Measurements from ENCODE around the gene PDE4D. TPM values are rescaled to one million over a fixed set of nuclear protein-coding genes. Genes with fewer than 3 reads are reported as not detected.

PDE4D gene
- total and polyA plus RNA-seq, 2 donors (not counting 1 experiment from before 2014, with no cell fraction given): 14.9 to 171 TPM

DNA sequence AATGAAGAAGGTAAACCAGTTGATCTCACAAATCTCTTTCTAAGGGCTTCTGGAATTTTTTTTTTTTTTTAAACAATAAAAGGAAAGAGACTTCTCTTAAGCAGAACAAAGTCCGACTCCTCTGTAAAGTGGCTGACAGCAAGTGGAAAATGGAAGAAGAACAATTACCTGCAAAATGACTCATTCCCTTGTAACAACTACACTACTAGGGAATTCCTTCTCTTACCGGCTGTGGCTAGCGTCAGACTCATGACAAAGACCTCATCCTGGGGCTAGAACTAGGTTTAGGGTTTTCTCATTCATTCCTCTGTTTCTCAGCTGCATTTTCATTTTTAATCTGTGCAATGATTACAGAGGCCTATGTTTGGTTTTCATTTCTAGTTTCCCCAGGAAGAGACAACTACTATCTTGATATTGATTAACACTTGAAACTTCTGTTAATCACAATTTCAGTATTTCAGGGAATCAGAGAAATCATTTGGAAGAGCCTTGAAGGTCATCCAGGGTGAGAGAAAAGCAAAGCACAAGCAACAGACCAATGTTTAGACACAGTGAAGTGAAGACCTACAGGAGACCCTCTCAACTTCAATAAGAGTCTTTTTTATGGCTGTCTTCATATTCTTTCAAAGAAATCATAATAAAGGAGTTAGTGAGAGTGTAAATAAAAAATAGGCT is 872.8 kb downstream of the PDE4D start:
- Histone ChIP-seq H4K20me1 (ENCODE audit: control insufficient read depth, insufficient read depth, low read length, poor library complexity, severe bottlenecking) (no peaks in the 10 kb centered on the region), H3K27me3 (replicated peaks in 1 of 4; ENCODE audit: control extremely low read depth in 1 of 4, control insufficient read depth in 3 of 4, insufficient read depth in 4 of 4, low read length in 3 of 4) (no peaks in the 10 kb centered on the region), H3K36me3 (replicated peaks in 1 of 2; ENCODE audit: control extremely low read depth in 1 of 2, control insufficient read depth in 1 of 2, extremely low read depth in 1 of 2, insufficient read depth in 2 of 2, low read length in 1 of 2) (no peaks in the 10 kb centered on the region), H3K4me2 (replicated peaks; ENCODE audit: low read depth, low read length, poor library complexity, severe bottlenecking) (no peak overlapping the region), H2AFZ (ENCODE audit: insufficient read depth, low read depth, low read length, poor library complexity, severe bottlenecking) (no peak overlapping the region), H3K27ac (ENCODE audit: low read length in 2 of 2) (no peak overlapping the region), H3K79me2 (ENCODE audit: control insufficient read depth, insufficient read depth, low read length) (no peaks in the 10 kb centered on the region), H3K4me3 (ENCODE audit: control extremely low read depth in 1 of 5, extremely low read depth in 1 of 5, insufficient read depth in 1 of 5, low read depth in 2 of 5, low read length in 4 of 5) (no peak overlapping the region), H3K4me1 (ENCODE audit: control insufficient read depth in 2 of 2, insufficient read depth in 2 of 2, low read length in 2 of 2) (no peaks in the 10 kb centered on the region), H3K9me3 (ENCODE audit: control extremely low read depth in 1 of 3, control insufficient read depth in 2 of 3, insufficient read depth in 1 of 3, low read length in 2 of 3) (no peaks in the 10 kb centered on the region), H3K9ac (ENCODE audit: low read length) (no peak overlapping the region)
- no CpG with 5 or more reads among the region's 3 CpGs for WGBS (ENCODE audit: insufficient coverage)
- Mint-ChIP-seq H3K27me3 (no peaks in the 10 kb centered on the region), H3K9me3 (ENCODE audit: insufficient read depth) (no peaks in the 10 kb centered on the region), H3K4me3 (no peak overlapping the region), H3K27ac (no peak overlapping the region), H3K4me1 (no peaks in the 10 kb centered on the region)
- ATAC-seq (ENCODE audit: low read depth) (no peak), DNase-seq (no peak)
- ChIA-PET POLR2A (no interaction called here), CTCF (interaction anchor here (1.3 kb wide), 1 partner anchor 168 kb away, joined by 3 read pairs; no protein-coding TSS in a partner anchor)
- TF ChIP-seq, protein P1, sequence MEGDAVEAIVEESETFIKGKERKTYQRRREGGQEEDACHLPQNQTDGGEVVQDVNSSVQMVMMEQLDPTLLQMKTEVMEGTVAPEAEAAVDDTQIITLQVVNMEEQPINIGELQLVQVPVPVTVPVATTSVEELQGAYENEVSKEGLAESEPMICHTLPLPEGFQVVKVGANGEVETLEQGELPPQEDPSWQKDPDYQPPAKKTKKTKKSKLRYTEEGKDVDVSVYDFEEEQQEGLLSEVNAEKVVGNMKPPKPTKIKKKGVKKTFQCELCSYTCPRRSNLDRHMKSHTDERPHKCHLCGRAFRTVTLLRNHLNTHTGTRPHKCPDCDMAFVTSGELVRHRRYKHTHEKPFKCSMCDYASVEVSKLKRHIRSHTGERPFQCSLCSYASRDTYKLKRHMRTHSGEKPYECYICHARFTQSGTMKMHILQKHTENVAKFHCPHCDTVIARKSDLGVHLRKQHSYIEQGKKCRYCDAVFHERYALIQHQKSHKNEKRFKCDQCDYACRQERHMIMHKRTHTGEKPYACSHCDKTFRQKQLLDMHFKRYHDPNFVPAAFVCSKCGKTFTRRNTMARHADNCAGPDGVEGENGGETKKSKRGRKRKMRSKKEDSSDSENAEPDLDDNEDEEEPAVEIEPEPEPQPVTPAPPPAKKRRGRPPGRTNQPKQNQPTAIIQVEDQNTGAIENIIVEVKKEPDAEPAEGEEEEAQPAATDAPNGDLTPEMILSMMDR (IDR thresholded peaks at IDR 0.05): no peak
- TF ChIP-seq EZH2 (IDR thresholded peaks at IDR 0.05; ENCODE audit: borderline replicate concordance, insufficient read depth, low read depth, low read length, poor library complexity, severe bottlenecking): no peak
- intact Hi-C loops (cut with micrococcal nuclease): no loop called here

DNA sequence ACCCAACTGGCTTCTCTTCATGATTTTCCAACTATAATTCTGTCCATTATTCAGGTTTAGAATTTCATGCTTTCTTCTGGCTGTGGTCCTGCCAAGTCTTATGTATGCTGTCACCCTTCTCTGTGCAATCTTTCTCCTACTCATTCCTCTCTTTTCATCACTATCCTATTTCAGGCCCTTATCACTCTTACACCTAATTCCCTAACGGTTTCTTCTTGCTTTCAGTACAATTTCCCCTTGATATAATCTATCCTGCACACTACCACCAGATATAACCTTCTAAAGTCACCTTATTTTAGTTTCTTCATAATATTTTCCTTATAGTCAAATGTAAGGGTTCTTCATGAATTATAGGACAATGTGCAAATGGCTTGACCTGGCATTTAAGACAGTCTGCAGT is 874.4 kb downstream of the PDE4D start:
- no peak overlapping the region for H3K27ac Mint-ChIP-seq
- DNase-seq: no peak
- H3K4me1 ChIP-seq (ENCODE audit: control insufficient read depth in 2 of 2, insufficient read depth in 2 of 2, low read length in 2 of 2): no peaks in the 10 kb centered on the region
- H3K4me3 Mint-ChIP-seq: no peak overlapping the region
- H2AFZ ChIP-seq (ENCODE audit: insufficient read depth, low read depth, low read length, poor library complexity, severe bottlenecking): no peak overlapping the region
- H3K9me3 ChIP-seq (ENCODE audit: control extremely low read depth in 1 of 3, control insufficient read depth in 2 of 3, insufficient read depth in 1 of 3, low read length in 2 of 3): no peaks in the 10 kb centered on the region
- CTCF ChIA-PET: interaction anchor here (1.3 to 1.5 kb wide), 2 partner anchors 12 to 155 kb away, joined by 3 to 5 read pairs; no protein-coding TSS in a partner anchor
- H3K27me3 Mint-ChIP-seq: no peaks in the 10 kb centered on the region
- no peak overlapping the region for H3K4me2 ChIP-seq (replicated peaks; ENCODE audit: low read depth, low read length, poor library complexity, severe bottlenecking)
- POLR2A ChIA-PET: no interaction called here
- no peaks in the 10 kb centered on the region for H3K27me3 ChIP-seq (replicated peaks in 1 of 4; ENCODE audit: control extremely low read depth in 1 of 4, control insufficient read depth in 3 of 4, insufficient read depth in 4 of 4, low read length in 3 of 4)
- no peaks in the 10 kb centered on the region for H4K20me1 ChIP-seq (ENCODE audit: control insufficient read depth, insufficient read depth, low read length, poor library complexity, severe bottlenecking)
- ATAC-seq (ENCODE audit: low read depth): no peak
- H3K4me3 ChIP-seq (ENCODE audit: control extremely low read depth in 1 of 5, extremely low read depth in 1 of 5, insufficient read depth in 1 of 5, low read depth in 2 of 5, low read length in 4 of 5): no peak overlapping the region
- no peaks in the 10 kb centered on the region for H3K4me1 Mint-ChIP-seq
- intact Hi-C loops (cut with micrococcal nuclease): no loop called here
- H3K79me2 ChIP-seq (ENCODE audit: control insufficient read depth, insufficient read depth, low read length): no peaks in the 10 kb centered on the region
- H3K36me3 ChIP-seq (replicated peaks in 1 of 2; ENCODE audit: control extremely low read depth in 1 of 2, control insufficient read depth in 1 of 2, extremely low read depth in 1 of 2, insufficient read depth in 2 of 2, low read length in 1 of 2): no peaks in the 10 kb centered on the region
- no peak overlapping the region for H3K27ac ChIP-seq (ENCODE audit: low read length in 2 of 2)
- 100% methylated on average over 1 of the region's 1 CpG for WGBS (ENCODE audit: insufficient coverage)
- no peak overlapping the region for H3K9ac ChIP-seq (ENCODE audit: low read length)
- no peaks in the 10 kb centered on the region for H3K9me3 Mint-ChIP-seq (ENCODE audit: insufficient read depth)
- no peak for TF ChIP-seq EZH2 (IDR thresholded peaks at IDR 0.05; ENCODE audit: borderline replicate concordance, insufficient read depth, low read depth, low read length, poor library complexity, severe bottlenecking)
- TF ChIP-seq, protein P1 (IDR thresholded peaks at IDR 0.05): no peak
